ENCODE results near the gene DSCAM.

The DSCAM gene

GRCh38 chr21:40566486-40566885 is 280.5 kb downstream of the DSCAM start:
- TF ChIP-seq MAX (IDR thresholded peaks at IDR 0.05) = no peak
- TF ChIP-seq EGR1 (IDR thresholded peaks at IDR 0.05) = no peak
- no peak for TF ChIP-seq YY1 (IDR thresholded peaks at IDR 0.05; ENCODE audit: low read depth)
- TF ChIP-seq FOXM1 (IDR thresholded peaks at IDR 0.05; ENCODE audit: borderline replicate concordance, low read depth) = no peak
- TF ChIP-seq CEBPB (IDR thresholded peaks at IDR 0.05) = no peak
- no peak for TF ChIP-seq TAF1 (IDR thresholded peaks at IDR 0.05; ENCODE audit: low read depth)
- TF ChIP-seq CREB1 (IDR thresholded peaks at IDR 0.05; ENCODE audit: low read depth) = no peak
- TF ChIP-seq USF1 (IDR thresholded peaks at IDR 0.05) = no peak
- TF ChIP-seq ZBTB7A (IDR thresholded peaks at IDR 0.05; ENCODE audit: low read depth) = no peak
- TF ChIP-seq REST (IDR thresholded peaks at IDR 0.05; ENCODE audit: low read depth) = no peak
- TF ChIP-seq RAD21 (IDR thresholded peaks at IDR 0.05; ENCODE audit: low read depth) = no peak
- TF ChIP-seq TCF12 (IDR thresholded peaks at IDR 0.05; ENCODE audit: low read depth) = no peak

GRCh38 chr21:40564318-40564717 is 282.6 kb downstream of the DSCAM start:
- no peak for TF ChIP-seq TCF12 (IDR thresholded peaks at IDR 0.05; ENCODE audit: low read depth)
- no peak for TF ChIP-seq CREB1 (IDR thresholded peaks at IDR 0.05; ENCODE audit: low read depth)
- TF ChIP-seq FOXM1 (IDR thresholded peaks at IDR 0.05; ENCODE audit: borderline replicate concordance, low read depth) = no peak
- TF ChIP-seq EP300 (IDR thresholded peaks at IDR 0.05; ENCODE audit: borderline replicate concordance) = no peak
- no peak for TF ChIP-seq TEAD4 (IDR thresholded peaks at IDR 0.05)
- TF ChIP-seq USF1 (IDR thresholded peaks at IDR 0.05) = no peak
- no peak for TF ChIP-seq REST (IDR thresholded peaks at IDR 0.05; ENCODE audit: low read depth)
- no peak for TF ChIP-seq EGR1 (IDR thresholded peaks at IDR 0.05)
- TF ChIP-seq ZBTB7A (IDR thresholded peaks at IDR 0.05; ENCODE audit: low read depth) = no peak
- TF ChIP-seq NFIC (IDR thresholded peaks at IDR 0.05) = no peak
- no peak for TF ChIP-seq RAD21 (IDR thresholded peaks at IDR 0.05; ENCODE audit: low read depth)
- TF ChIP-seq YY1 (IDR thresholded peaks at IDR 0.05; ENCODE audit: low read depth) = no peak
- no peak for TF ChIP-seq TAF1 (IDR thresholded peaks at IDR 0.05; ENCODE audit: low read depth)
- TF ChIP-seq CEBPB (IDR thresholded peaks at IDR 0.05) = no peak
- TF ChIP-seq MAX (IDR thresholded peaks at IDR 0.05) = no peak

GRCh38 chr21:40563900-40564299 is 283.1 kb downstream of the DSCAM start:
- TF ChIP-seq USF1 (IDR thresholded peaks at IDR 0.05) (no peak), EP300 (IDR thresholded peaks at IDR 0.05; ENCODE audit: borderline replicate concordance) (no peak), TEAD4 (IDR thresholded peaks at IDR 0.05) (no peak), ZBTB7A (IDR thresholded peaks at IDR 0.05; ENCODE audit: low read depth) (no peak)

- TF ChIP-seq TCF12 (IDR thresholded peaks at IDR 0.05; ENCODE audit: low read depth) = no peak
- no peak for TF ChIP-seq EGR1 (IDR thresholded peaks at IDR 0.05)
- no peak for TF ChIP-seq FOXM1 (IDR thresholded peaks at IDR 0.05; ENCODE audit: borderline replicate concordance, low read depth)
- TF ChIP-seq CREB1 (IDR thresholded peaks at IDR 0.05; ENCODE audit: low read depth) = no peak
- TF ChIP-seq YY1 (IDR thresholded peaks at IDR 0.05; ENCODE audit: low read depth) = no peak
- TF ChIP-seq CEBPB (IDR thresholded peaks at IDR 0.05) = no peak
- TF ChIP-seq REST (IDR thresholded peaks at IDR 0.05; ENCODE audit: low read depth) = no peak
- TF ChIP-seq TEAD4 (IDR thresholded peaks at IDR 0.05) = no peak
Measured at GRCh38 chr21:40562242-40563002, 284.5 kb downstream of the DSCAM start.

All from Ishikawa (cell line).